Effector CD8-positive, alpha-beta T cell (primary cell): Measurements from ENCODE around the gene MED4.
"Not testable (repeated sequence)": the region's sequence is repeated elsewhere in the genome, so short reads cannot be mapped to it uniquely, and the experiment has no call there.

ENCODE experiments used
- DNase-seq: peaks from one replicate; lab custom pipeline; 2025; lab: John Stamatoyannopoulos, UW

Gene MED4

DNA sequence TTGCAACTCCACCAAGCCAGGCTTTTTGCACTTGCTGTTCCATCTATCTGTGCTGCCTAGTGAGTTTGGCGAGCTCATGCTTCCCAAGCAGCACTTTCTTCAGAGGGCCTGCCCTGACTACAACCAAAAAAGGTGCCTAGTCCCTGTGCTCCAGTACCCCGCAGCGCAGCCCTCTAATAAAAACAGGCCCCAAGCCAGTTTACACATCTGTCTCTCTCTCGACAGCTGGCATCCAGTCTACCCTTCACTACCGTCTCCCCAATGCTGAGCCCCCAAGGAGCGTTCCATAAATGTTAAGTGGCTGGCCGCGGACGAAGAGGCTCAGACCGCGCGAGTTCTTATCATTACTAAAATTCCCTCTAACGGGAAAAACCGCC lies 512 bp downstream of the MED4 start:
- DNase-seq, result no peak

- DNase-seq, result no peak
These were observed 1.3 kb downstream of the MED4 start for GRCh38 chr13:48093588-48093987.

GRCh38 chr13:48086272-48086671 lies 8.6 kb downstream of the MED4 start:
- no peak for DNase-seq

- DNase-seq, result no peak
These were observed 13.2 kb downstream of the MED4 start for GRCh38 chr13:48081739-48082138.

- no peak for DNase-seq
These were observed 16.6 kb downstream of the MED4 start for GRCh38 chr13:48078251-48078656.

DNA sequence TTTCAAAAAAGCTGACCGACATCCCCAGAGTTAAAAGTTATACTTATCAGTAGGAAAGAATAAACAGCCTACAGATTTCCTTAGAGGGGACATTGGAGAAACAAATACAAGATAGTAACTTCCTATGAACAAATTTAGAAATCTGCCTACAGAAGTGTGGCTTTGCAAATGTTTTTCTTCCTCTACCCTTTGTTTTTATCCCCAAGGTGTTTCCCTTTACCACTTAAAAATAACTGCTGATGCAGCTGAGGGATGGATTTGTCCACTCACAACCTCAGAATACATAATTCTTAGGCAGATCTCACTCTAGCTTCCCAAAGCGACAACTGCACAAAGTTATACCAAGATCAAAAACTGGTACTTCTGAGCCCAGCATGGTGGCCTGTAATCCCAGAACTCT lies 20.9 kb downstream of the MED4 start:
- no peak for DNase-seq

DNA sequence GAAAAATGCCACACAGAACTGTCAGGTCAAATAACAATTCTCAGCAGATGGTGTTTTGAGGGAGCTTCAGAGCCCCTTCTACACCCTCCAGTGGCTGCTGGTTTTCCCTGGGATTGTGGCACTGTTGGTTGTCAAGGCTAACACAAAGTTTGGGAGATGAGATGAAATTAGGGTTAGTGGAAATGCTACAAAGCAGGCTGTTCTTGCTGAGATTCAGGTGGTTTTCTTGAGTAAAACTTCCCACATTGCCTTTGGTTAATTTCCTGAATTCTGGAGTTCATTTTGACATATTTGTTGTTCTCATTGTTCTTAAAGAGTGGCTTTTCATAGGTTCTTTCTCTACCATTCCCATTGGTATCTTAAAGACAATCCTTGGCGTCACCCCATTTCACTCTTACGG lies 22.1 kb downstream of the MED4 start:
- DNase-seq, result no peak

DNA sequence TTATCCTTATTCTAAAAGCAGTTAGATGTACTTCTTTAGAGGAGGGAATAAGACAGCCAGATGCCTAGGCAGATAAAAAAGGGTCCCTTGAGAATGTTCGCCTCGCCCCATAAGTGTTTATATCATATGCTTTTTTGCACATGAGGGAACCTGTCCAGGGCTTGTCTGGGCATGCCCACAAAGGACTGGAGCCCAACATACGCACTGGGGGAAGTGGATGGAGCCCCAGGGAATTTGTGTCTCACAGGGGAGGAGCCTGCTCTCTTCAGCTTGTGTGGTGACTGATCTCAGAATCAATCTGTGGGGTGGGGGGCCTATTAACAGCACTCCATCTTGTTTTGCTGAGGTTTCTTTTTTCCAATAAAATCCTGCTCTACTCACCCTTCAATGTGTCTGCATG lies 22.6 kb downstream of the MED4 start:
- no peak for DNase-seq

GRCh38 chr13:48070942-48071341 lies 24.0 kb downstream of the MED4 start:
- no peak for DNase-seq

DNA sequence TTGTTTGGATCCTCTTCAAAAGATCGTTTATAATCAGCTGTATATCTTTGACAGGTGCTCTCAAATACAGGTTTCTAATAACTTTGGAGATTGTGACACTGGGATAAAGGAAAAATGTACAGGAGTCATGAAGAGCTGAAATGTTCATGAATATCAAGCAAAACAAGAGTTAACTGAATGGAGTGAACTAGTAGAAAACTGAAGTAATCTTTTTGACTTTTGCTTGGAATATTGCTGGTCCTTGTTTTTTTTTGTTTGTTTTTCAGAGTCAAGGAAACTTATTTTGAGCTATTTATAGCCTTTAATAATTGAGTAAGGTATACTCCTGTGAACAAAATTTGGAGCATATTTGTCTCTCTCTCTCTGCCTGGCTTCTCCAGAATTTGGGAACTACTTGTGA lies 25.3 kb downstream of the MED4 start:
- no peak for DNase-seq

GRCh38 chr13:48068952-48069351 lies 26.0 kb downstream of the MED4 start:
- DNase-seq, result no peak

- no peak for DNase-seq
These were observed 26.9 kb downstream of the MED4 start for GRCh38 chr13:48068036-48068435.

GRCh38 chr13:48066310-48066989 lies 28.5 kb downstream of the MED4 start:
- DNase-seq, result no peak

DNA sequence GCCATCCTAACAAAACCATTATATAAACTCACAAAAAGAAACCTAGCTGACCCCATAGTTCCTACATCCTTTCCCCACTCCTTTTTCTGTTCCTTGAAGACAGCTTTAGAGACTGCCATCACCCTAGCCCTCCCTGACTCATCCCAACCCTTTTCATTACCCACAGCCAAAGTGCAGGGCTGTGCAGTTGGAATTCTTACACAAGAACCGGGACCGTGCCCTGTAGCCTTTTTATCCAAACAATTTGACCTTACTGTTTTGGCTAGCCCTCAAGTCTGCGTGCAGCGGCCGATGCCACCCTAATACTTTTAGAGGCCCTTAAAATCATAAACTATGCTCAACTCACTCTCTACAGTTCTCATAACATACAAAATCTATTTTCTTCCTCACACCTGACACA lies 35.0 kb downstream of the MED4 start:
- not testable (repeated sequence) for DNase-seq

DNA sequence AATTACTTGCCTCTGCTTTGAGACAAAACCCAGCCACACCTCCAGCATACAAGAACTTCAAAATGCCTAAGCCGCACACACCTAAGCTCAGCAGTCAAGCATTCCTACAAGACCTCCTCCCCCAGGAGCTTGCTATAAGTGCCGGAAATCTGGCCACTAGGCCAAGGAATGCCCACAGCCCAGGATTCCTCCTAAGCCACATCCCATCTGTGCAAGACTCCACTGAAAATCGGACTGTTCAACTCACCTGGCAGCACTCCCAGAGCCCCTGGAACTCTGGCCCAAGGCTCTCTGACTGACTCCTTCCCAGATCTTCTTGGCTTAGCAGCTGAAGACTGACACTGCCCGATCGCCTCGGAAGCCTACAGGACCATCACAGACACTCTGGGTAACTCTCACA lies 36.4 kb downstream of the MED4 start:
- DNase-seq, result not testable (repeated sequence)

- no peak for DNase-seq
These were observed 39.2 kb downstream of the MED4 start for GRCh38 chr13:48055712-48056111.

GRCh38 chr13:48054601-48055000 lies 40.3 kb downstream of the MED4 start:
- no peak for DNase-seq

DNA sequence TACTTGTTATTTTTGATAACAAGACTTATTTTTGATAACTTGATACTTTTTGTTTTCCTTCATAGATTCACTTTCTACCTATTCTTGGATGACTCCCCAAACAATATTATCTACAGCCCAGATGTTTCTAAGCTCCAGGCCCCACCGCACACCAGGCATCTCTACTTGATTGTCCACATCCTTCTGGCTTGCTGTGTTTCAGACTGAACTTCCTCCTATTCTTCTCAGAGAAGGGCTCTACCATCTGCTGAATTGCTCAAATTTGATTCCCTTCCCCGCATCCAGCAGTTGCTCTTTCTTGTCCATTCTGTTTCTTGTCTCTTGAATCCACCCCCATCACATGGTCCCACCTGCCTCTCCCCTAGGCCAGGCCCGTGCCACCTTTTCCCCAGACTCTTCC lies 44.4 kb downstream of the MED4 start:
- DNase-seq, result no peak

DNA sequence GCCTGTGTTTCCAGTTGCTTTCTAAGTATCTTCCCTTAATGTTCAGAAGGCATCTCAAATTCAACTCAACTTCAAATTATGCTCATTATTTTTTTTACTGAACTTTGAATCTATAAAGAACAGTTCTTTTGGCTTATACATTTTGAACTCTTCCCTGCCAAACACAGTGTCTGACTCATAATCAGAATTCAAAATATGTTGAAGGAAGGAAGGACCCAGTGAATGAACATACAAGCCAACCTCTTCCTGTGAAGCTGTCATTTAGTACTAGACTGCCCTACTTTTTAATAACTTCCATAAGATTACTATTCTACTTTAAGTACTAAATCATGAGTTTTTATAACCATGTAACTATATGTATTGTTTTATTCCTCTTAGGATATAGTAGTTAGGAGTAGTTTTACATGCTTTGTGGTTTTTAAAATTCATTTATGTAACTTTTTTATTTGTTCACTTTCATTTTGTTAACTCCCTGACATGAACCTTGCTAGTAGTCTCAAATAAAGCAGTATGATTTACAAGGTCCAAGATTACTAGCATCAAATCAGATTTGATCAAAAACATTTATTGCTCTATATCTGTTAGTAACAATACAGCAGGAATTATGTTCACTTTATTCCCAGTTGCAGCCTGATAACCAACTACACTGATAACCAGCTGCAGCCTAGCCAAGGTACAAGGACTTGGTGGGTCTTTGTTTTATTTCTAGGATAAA lies 51.0 kb downstream of the MED4 start:
- no peak for DNase-seq

DNA sequence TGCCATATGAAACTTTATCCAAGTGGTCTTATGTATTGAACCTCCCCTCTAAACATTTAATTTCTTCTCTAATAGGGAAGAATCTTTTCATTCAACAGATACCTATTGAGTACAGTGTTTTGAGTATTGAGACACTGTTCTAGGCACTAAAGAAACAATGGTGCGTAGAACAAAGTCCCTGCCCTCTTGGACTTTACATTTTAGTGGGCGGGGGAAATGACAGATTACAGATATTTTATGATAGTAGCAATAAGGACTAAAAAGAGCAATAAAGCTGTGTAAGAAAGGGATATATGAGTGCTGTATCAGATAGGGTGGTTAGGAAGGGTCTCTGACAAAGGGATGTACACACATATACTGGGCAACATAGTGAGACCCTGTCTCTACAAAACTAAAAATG lies 52.0 kb downstream of the MED4 start:
- DNase-seq, result no peak

GRCh38 chr13:48040896-48041295 lies 54.0 kb downstream of the MED4 start:
- DNase-seq, result no peak

DNA sequence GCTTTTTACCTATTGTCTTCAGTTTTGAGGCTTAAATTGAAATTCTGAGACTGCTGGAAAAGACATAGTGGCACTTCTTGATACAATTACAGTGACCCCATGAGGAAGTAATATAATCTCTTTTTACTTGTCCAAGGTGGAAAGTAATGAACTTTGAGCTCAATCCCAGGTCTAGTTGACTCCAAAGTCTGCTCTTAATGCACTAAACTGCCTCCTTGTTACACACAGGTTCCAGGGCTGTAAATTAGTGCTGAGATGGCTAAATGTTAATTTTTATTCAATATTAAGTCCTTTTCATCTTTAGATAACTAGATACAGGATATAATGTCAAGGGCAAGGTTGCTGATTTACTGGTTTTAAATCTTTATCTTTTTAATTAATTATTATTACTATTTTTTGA lies 54.9 kb downstream of the MED4 start:
- DNase-seq, result no peak

GRCh38 chr13:48038761-48039160 lies 56.1 kb downstream of the MED4 start:
- no peak for DNase-seq
